ENCODE results near the gene P3H3. TPM values are rescaled to one million over a fixed set of nuclear protein-coding genes. Genes with fewer than 3 reads are reported as not detected.

P3H3 gene
- total and polyA plus RNA-seq, 2 of the 4 experiments (the other 2 are of a cell fraction), result 27.8 to 83.9 TPM

GRCh38 chr12:6871052-6871957, 43.1 kb downstream of the P3H3 start:
- Histone ChIP-seq H3K14ac (replicated peaks; ENCODE audit: low read depth, low read length) (peak overlapping the region; percentile 38; the same call in 1 of the 2 replicates), H2AFZ (replicated peaks; ENCODE audit: low read length, poor library complexity) (peak overlapping the region; percentile 1), H3K79me1 (ENCODE audit: low read depth in 1 of 2, low read length in 2 of 2) (peaks cover 32 to 69% of the 10 kb centered on the region in 2 experiments), H3K9ac (ENCODE audit: low read depth, low read length) (peak overlapping the region; percentile 19; the same call in 1 of the 2 replicates), H3K9me1 (ENCODE audit: insufficient read depth, low read length) (0 out of 2 replicates have a peak, but pooled peaks cover 3% of the 10 kb centered on the region), H2BK120ac (ENCODE audit: low read depth, low read length) (no peak overlapping the region), H3K27ac (ENCODE audit: insufficient read depth, low read length) (no peak overlapping the region), H3K4me1 (ENCODE audit: control insufficient read depth, insufficient read depth, low read length) (peaks cover 19% of the 10 kb centered on the region), H3K56ac (ENCODE audit: extremely low read depth, insufficient read depth, low read length) (no peak overlapping the region), H4K5ac (ENCODE audit: low read depth, low read length) (no peak overlapping the region), H3K18ac (ENCODE audit: low read depth, low read length) (no peak overlapping the region), H4K8ac (ENCODE audit: low read depth in 2 of 2, low read length in 2 of 2) (0 out of 4 replicates have a peak overlapping the region, but pooled peaks have one; percentile 0 to 30), H4K20me1 (ENCODE audit: insufficient read depth, low read length) (peaks cover 51% of the 10 kb centered on the region), H3K4ac (ENCODE audit: low read depth, low read length) (peak overlapping the region; percentile 11; the same call in 1 of the 2 replicates), H2BK20ac (ENCODE audit: low read depth, low read length) (no peak overlapping the region), H3K23ac (ENCODE audit: low read depth, low read length) (peak overlapping the region; percentile 33), H2BK15ac (ENCODE audit: low read depth, low read length) (no peak overlapping the region), H2AK5ac (ENCODE audit: low read depth, low read length) (peak overlapping the region; percentile 3; the same call in 1 of the 2 replicates), H2AK9ac (replicated peaks; ENCODE audit: low read depth, low read length, poor library complexity) (peak overlapping the region; percentile 81), H2BK5ac (ENCODE audit: low read depth, low read length, poor library complexity, severe bottlenecking) (no peak overlapping the region), H3K36me3 (ENCODE audit: control insufficient read depth, insufficient read depth, low read length) (peaks cover 34% of the 10 kb centered on the region), H4K91ac (ENCODE audit: insufficient read depth, low read depth, low read length) (no peak overlapping the region), H3K9me3 (ENCODE audit: control insufficient read depth, insufficient read depth, low read length) (no peaks in the 10 kb centered on the region), H3K4me2 (ENCODE audit: low read depth, low read length) (peak overlapping the region; percentile 88), H3K27me3 (ENCODE audit: control insufficient read depth, insufficient read depth, low read length) (no peaks in the 10 kb centered on the region), H3K4me3 (ENCODE audit: insufficient read depth, low read depth, low read length) (no peak overlapping the region)
- dilution Hi-C loops (cut with HindIII; ENCODE audit: low sequenced_read_pairs, unreplicated experiment) (no loop called here), intact Hi-C loops (cut with micrococcal nuclease) (loop anchor here (5.0 kb wide), 1 partner anchor 241 kb away; no protein-coding TSS in a partner anchor), in situ Hi-C loops (cut with MboI; ENCODE audit: low sequenced_read_pairs) (no loop called here)
- no peak for ATAC-seq (ENCODE audit: low read depth)
- DNase-seq, result no peak
- ChIA-PET CTCF (interaction anchor here (1.4 to 3.0 kb wide), 3 partner anchors 10 to 20 kb away, joined by 5 to 17 read pairs (median 8); no protein-coding TSS in a partner anchor), POLR2A (ENCODE audit: unreplicated experiment) (interaction anchor here (1.9 kb wide), 1 partner anchor 20 kb away, joined by 12 read pairs; no protein-coding TSS in a partner anchor)
- TF ChIP-seq, protein P1, sequence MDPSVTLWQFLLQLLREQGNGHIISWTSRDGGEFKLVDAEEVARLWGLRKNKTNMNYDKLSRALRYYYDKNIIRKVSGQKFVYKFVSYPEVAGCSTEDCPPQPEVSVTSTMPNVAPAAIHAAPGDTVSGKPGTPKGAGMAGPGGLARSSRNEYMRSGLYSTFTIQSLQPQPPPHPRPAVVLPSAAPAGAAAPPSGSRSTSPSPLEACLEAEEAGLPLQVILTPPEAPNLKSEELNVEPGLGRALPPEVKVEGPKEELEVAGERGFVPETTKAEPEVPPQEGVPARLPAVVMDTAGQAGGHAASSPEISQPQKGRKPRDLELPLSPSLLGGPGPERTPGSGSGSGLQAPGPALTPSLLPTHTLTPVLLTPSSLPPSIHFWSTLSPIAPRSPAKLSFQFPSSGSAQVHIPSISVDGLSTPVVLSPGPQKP (IDR thresholded peaks at IDR 0.05; ENCODE audit: borderline replicate concordance, low read depth, low read length), result no peak
- TF ChIP-seq, protein P2, sequence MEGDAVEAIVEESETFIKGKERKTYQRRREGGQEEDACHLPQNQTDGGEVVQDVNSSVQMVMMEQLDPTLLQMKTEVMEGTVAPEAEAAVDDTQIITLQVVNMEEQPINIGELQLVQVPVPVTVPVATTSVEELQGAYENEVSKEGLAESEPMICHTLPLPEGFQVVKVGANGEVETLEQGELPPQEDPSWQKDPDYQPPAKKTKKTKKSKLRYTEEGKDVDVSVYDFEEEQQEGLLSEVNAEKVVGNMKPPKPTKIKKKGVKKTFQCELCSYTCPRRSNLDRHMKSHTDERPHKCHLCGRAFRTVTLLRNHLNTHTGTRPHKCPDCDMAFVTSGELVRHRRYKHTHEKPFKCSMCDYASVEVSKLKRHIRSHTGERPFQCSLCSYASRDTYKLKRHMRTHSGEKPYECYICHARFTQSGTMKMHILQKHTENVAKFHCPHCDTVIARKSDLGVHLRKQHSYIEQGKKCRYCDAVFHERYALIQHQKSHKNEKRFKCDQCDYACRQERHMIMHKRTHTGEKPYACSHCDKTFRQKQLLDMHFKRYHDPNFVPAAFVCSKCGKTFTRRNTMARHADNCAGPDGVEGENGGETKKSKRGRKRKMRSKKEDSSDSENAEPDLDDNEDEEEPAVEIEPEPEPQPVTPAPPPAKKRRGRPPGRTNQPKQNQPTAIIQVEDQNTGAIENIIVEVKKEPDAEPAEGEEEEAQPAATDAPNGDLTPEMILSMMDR (conservative IDR thresholded peaks at IDR 0.05; ENCODE audit: low read depth, low read length), result no peak
- TF ChIP-seq RAD21 (IDR thresholded peaks at IDR 0.05; ENCODE audit: low read length) (no peak), SMC3 (IDR thresholded peaks at IDR 0.05; ENCODE audit: low read depth, low read length) (no peak), POLR2A (IDR thresholded peaks at IDR 0.05; ENCODE audit: low read depth, low read length) (0 out of 2 replicates have a peak, but pooled peaks have one; percentile 0), MAZ (IDR thresholded peaks at IDR 0.05; ENCODE audit: borderline replicate concordance, low read depth, low read length) (peak; percentile 33; the same call in 1 of the 2 replicates), CHD1 (IDR thresholded peaks at IDR 0.05; ENCODE audit: low read depth, low read length) (no peak), RCOR1 (IDR thresholded peaks at IDR 0.05; ENCODE audit: insufficient replicate concordance, low read length) (no peak)
- WGBS, 2 experiments (ENCODE audit: extremely low coverage in 2 of 2, insufficient read length in 1 of 2), result 100% methylated on average over 1 of the region's 12 CpGs; no CpG with 5 or more reads in 1 of the 2 experiments
- no TSS peak for BruUV-seq (replicated peaks)
